ENCODE results near the gene SOX14. TPM values are rescaled to one million over a fixed set of nuclear protein-coding genes. Genes with fewer than 3 reads are reported as not detected.
A peak's percentile ranks its signal among the peaks of the same experiment; 100 is the strongest.

The SOX14 gene
- total RNA-seq, 1 donor from 2014 or later, result not detected

- H3K4me1 ChIP-seq, result peaks cover 74% of the 10 kb centered on the region
- no peak overlapping the region for H3K27ac ChIP-seq
- peak; percentile 45 for DNase-seq (ENCODE audit: low spot score)
- H3K27me3 ChIP-seq, result peaks cover 100% of the 10 kb centered on the region
- H3K4me2 ChIP-seq, result peak overlapping the region; percentile 78
- H3K36me3 Mint-ChIP-seq, result no peaks in the 10 kb centered on the region
- peak; percentile 56 for TF ChIP-seq EZH2phosphoT487 (IDR thresholded peaks at IDR 0.05)
- no peak for TF ChIP-seq CTCF (IDR thresholded peaks at IDR 0.05)
- TF ChIP-seq EZH2 (IDR thresholded peaks at IDR 0.05), result peak; percentile 2
- H3K27ac Mint-ChIP-seq, result no peak overlapping the region
- H3K4me3 ChIP-seq, result peak overlapping the region; percentile 37
- H3K4me3 Mint-ChIP-seq, result peak overlapping the region; percentile 79
- H3F3A ChIP-seq (ENCODE audit: low read depth), result peaks cover 62% of the 10 kb centered on the region
- H4K20me1 ChIP-seq (ENCODE audit: low read depth), result peaks cover 86% of the 10 kb centered on the region
- no peaks in the 10 kb centered on the region for H3K36me3 ChIP-seq
- H3K9ac ChIP-seq, result no peak overlapping the region
- peaks cover 88% of the 10 kb centered on the region for H3K27me3 Mint-ChIP-seq (ENCODE audit: insufficient read depth, low read depth)
- no peaks in the 10 kb centered on the region for H3K9me3 Mint-ChIP-seq
- H3K4me1 Mint-ChIP-seq, result peaks cover 37% of the 10 kb centered on the region
- H3K9me3 ChIP-seq (ENCODE audit: low read depth), result no peaks in the 10 kb centered on the region
- H3K79me2 ChIP-seq (ENCODE audit: low read depth), result no peaks in the 10 kb centered on the region
- H2AFZ ChIP-seq (replicated peaks), result no peak overlapping the region
Observed at GRCh38 chr3:137763594-137763938, 549 bp upstream of the SOX14 start.

GRCh38 chr3:137764563-137765309 lies 621 bp downstream of the SOX14 start:
- Histone ChIP-seq H3F3A (ENCODE audit: low read depth) (peaks cover 68% of the 10 kb centered on the region), H3K36me3 (no peaks in the 10 kb centered on the region), H2AFZ (replicated peaks) (no peak overlapping the region), H3K9ac (no peak overlapping the region), H3K9me3 (ENCODE audit: low read depth) (no peaks in the 10 kb centered on the region), H3K4me2 (peak overlapping the region; percentile 78), H3K27ac (no peak overlapping the region), H3K79me2 (ENCODE audit: low read depth) (no peaks in the 10 kb centered on the region), H3K4me1 (peaks cover 82% of the 10 kb centered on the region), H4K20me1 (ENCODE audit: low read depth) (peaks cover 97% of the 10 kb centered on the region), H3K4me3 (peak overlapping the region; percentile 37), H3K27me3 (peaks cover 100% of the 10 kb centered on the region)
- Mint-ChIP-seq H3K4me3 (no peak overlapping the region), H3K36me3 (no peaks in the 10 kb centered on the region), H3K27me3 (ENCODE audit: insufficient read depth, low read depth) (peaks cover 91% of the 10 kb centered on the region), H3K27ac (no peak overlapping the region), H3K4me1 (peaks cover 48% of the 10 kb centered on the region), H3K9me3 (peaks cover 1% of the 10 kb centered on the region)
- DNase-seq (ENCODE audit: low spot score), result peak; percentile 44
- TF ChIP-seq CTCF (IDR thresholded peaks at IDR 0.05) (no peak), EZH2phosphoT487 (IDR thresholded peaks at IDR 0.05) (no peak), EZH2 (IDR thresholded peaks at IDR 0.05) (peak; percentile 82)

- peaks cover 99% of the 10 kb centered on the region for H4K20me1 ChIP-seq (ENCODE audit: low read depth)
- peak overlapping the region; percentile 37 for H3K4me3 ChIP-seq
- H3K27me3 ChIP-seq, result peaks cover 100% of the 10 kb centered on the region
- H3K27me3 Mint-ChIP-seq (ENCODE audit: insufficient read depth, low read depth), result peaks cover 91% of the 10 kb centered on the region
- no peaks in the 10 kb centered on the region for H3K36me3 Mint-ChIP-seq
- H3K4me1 Mint-ChIP-seq, result peaks cover 52% of the 10 kb centered on the region
- peaks cover 84% of the 10 kb centered on the region for H3K4me1 ChIP-seq
- peak overlapping the region; percentile 68 for H3K4me3 Mint-ChIP-seq
- H3K4me2 ChIP-seq, result peak overlapping the region; percentile 78
- no peak overlapping the region for H3K27ac Mint-ChIP-seq
- no peak overlapping the region for H3K9ac ChIP-seq
- no peaks in the 10 kb centered on the region for H3K9me3 ChIP-seq (ENCODE audit: low read depth)
- TF ChIP-seq EZH2 (IDR thresholded peaks at IDR 0.05) (peak; percentile 93), CTCF (IDR thresholded peaks at IDR 0.05) (no peak), EZH2phosphoT487 (IDR thresholded peaks at IDR 0.05) (peak; percentile 93)
- no peaks in the 10 kb centered on the region for H3K79me2 ChIP-seq (ENCODE audit: low read depth)
- H2AFZ ChIP-seq (replicated peaks), result no peak overlapping the region
- peak; percentile 46 for DNase-seq (ENCODE audit: low spot score)
- H3K9me3 Mint-ChIP-seq, result peaks cover 2% of the 10 kb centered on the region
- H3K36me3 ChIP-seq, result no peaks in the 10 kb centered on the region
- H3K27ac ChIP-seq, result no peak overlapping the region
- H3F3A ChIP-seq (ENCODE audit: low read depth), result peaks cover 72% of the 10 kb centered on the region
Observed at GRCh38 chr3:137765310-137766033, 1.4 kb downstream of the SOX14 start.

All from neural progenitor cell (in vitro differentiated cells).